ENCODE measurements around the gene TRABD2B. TPM values are rescaled to one million over a fixed set of nuclear protein-coding genes. Genes with fewer than 3 reads are reported as not detected.

TRABD2B gene
- total and polyA plus RNA-seq, 4 donors: 0.28 to 2.6 (median 1.3) TPM

- TF ChIP-seq REST (IDR thresholded peaks at IDR 0.05): no peak
- TF ChIP-seq RAD21 (IDR thresholded peaks at IDR 0.05): no peak
- no peak for TF ChIP-seq HNF4G (IDR thresholded peaks at IDR 0.05)
Measured at GRCh38 chr1:47970882-47971281, 26.3 kb downstream of the TRABD2B start (continued).

- Histone ChIP-seq H3K36me3 (ENCODE audit: control insufficient read depth in 4 of 4, insufficient read depth in 3 of 4, low read depth in 1 of 4, low read length in 3 of 4) (no peaks in the 10 kb centered on the region), H3K9me3 (ENCODE audit: control insufficient read depth in 4 of 4, low read length in 3 of 4) (no peaks in the 10 kb centered on the region), H3K27me3 (ENCODE audit: control insufficient read depth in 4 of 4, insufficient read depth in 4 of 4, low read length in 3 of 4) (no peaks in the 10 kb centered on the region), H3K4me3 (ENCODE audit: low read depth in 1 of 3, low read length in 3 of 3) (no peak overlapping the region), H3K27ac (ENCODE audit: low read depth in 1 of 2, low read length in 2 of 2) (peak overlapping the region; percentile 80 to 84), H3K9ac (ENCODE audit: low read depth in 1 of 2, low read length in 2 of 2) (no peak overlapping the region), H3K4me1 (ENCODE audit: control insufficient read depth in 4 of 4, insufficient read depth in 4 of 4, low read length in 3 of 4) (peaks cover 16 to 73% (median 47%) of the 10 kb centered on the region in 4 donors)
- DNase-seq (ENCODE audit: low spot score): no peak
- peak; percentile 85 for TF ChIP-seq YY1 (IDR thresholded peaks at IDR 0.05)
- no peak for TF ChIP-seq GABPA (IDR thresholded peaks at IDR 0.05 in 1 of 2, conservative IDR thresholded peaks at IDR 0.05 in 1 of 2)
- peak; percentile 54 to 59 for TF ChIP-seq RAD21 (IDR thresholded peaks at IDR 0.05)
- TF ChIP-seq TAF1 (conservative IDR thresholded peaks at IDR 0.05): peak; percentile 43
- peak; percentile 98 to 99 for TF ChIP-seq HNF4A (conservative IDR thresholded peaks at IDR 0.05)
- peak; percentile 91 for TF ChIP-seq ZBTB33 (IDR thresholded peaks at IDR 0.05)
- TF ChIP-seq JUND (IDR thresholded peaks at IDR 0.05): peak; percentile 85 to 92
- TF ChIP-seq HNF4G (IDR thresholded peaks at IDR 0.05): peak; percentile 92
- TF ChIP-seq FOXA2 (IDR thresholded peaks at IDR 0.05): peak; percentile 75
- peak in 1 of 2 donors; percentile 86 for TF ChIP-seq EGR1 (IDR thresholded peaks at IDR 0.05; ENCODE audit: low read depth in 2 of 2)
- peak; percentile 92 for TF ChIP-seq MAX (IDR thresholded peaks at IDR 0.05)
- TF ChIP-seq NR2F2 (IDR thresholded peaks at IDR 0.05): peak; percentile 66
- TF ChIP-seq FOXA1 (IDR thresholded peaks at IDR 0.05): peak; percentile 68
- peak; percentile 90 for TF ChIP-seq REST (IDR thresholded peaks at IDR 0.05)
- peak; percentile 99 for TF ChIP-seq SP1 (IDR thresholded peaks at IDR 0.05)
- no peak for TF ChIP-seq CTCF (IDR thresholded peaks at IDR 0.05; ENCODE audit: low read depth, low read length, missing input control)
- peak; percentile 74 for TF ChIP-seq ATF3 (IDR thresholded peaks at IDR 0.05)
- peak; percentile 100 for TF ChIP-seq RXRA (IDR thresholded peaks at IDR 0.05)
- 42% methylated on average over 3 of the region's 3 CpGs for WGBS
Measured at GRCh38 chr1:47969478-47969877, 27.7 kb downstream of the TRABD2B start.
